Stimulated activated CD4-positive, alpha-beta T cell treated with anti-CD3 and anti-CD28 coated beads, TNF-alpha, amount 100 ng/mL, for 4 hours (primary cell): Measurements from ENCODE around the gene STX5.
A peak's percentile ranks its signal among the peaks of the same experiment; 100 is the strongest.
"Not testable (repeated sequence)": the region's sequence is repeated elsewhere in the genome, so short reads cannot be mapped to it uniquely, and the experiment has no call there.

Experiments
- DNase-seq, 3 experiments: peaks; one replicate each; pipeline ENCODE4 v3.0.0-alpha.2; 2020; ENCODE audit warnings: low read depth in 3 of 3

The STX5 gene

DNA sequence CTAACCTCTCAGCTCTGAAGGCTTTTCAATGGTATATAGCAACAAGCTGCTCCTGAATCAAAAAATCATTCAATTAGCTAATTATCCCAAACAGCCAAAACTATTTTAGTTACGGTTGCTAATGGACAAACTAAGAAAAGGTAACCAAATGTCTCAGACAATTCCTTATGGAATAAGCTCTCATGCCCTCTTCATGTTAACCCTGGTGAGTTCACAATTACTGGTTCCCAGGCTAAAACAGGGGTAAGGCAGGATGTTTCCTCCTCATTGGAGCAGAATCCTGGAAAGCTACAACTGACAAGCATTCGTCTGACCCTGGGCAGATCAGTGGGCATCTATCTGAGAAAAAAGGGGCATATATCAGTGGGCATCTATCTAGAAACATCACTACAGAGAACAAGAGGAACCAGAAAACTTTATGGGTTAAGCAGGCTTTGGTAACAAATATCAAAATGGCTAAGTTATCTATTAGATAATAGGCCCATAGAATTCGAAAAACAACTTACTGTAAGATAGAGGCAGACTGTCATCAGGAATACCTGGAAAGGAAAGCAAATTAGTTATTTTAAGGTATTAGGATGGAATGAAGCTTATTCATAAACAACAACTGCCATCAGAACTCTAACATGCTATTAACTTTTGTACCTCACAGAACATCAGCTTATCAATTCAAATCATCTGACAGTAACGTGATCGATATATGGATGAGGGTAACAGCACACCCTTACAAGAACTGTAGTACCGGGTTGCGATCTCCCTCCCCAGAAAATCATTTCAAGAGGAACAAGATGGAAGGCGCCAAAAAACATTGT lies 22.4 kb upstream of the STX5 start:
- no peak for DNase-seq

DNA sequence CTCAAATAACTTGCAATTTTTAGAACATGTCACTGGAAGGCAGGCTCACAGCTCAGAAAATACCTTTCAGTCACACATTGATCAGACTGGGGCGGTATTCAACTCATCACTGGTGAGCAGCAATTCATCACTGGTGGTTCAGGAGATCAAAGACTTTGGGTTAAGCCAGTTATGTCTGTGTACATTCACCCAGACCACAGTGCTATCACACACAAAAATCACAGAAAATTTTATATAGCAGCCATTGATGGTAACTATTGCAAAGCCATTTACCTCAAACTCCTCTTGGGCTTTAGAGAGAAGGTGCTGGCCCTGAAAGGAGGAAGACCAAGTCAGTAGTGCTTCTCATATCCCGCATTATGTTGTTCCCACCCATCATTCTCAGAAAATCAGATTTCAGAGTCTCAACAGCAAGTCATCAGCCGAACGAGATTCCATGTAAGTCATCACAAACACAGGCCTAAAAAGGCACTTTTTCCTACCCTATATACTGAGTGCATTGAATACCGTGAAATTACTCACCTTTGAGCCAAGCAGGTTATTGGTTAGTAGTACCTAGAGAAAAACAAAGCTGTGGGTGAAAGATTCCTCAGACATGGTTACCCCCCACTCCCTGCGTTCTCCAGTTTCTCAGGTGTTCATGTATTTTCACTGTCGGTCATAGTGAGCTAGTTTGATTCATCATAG lies 21.6 kb upstream of the STX5 start:
- DNase-seq: no peak

DNA sequence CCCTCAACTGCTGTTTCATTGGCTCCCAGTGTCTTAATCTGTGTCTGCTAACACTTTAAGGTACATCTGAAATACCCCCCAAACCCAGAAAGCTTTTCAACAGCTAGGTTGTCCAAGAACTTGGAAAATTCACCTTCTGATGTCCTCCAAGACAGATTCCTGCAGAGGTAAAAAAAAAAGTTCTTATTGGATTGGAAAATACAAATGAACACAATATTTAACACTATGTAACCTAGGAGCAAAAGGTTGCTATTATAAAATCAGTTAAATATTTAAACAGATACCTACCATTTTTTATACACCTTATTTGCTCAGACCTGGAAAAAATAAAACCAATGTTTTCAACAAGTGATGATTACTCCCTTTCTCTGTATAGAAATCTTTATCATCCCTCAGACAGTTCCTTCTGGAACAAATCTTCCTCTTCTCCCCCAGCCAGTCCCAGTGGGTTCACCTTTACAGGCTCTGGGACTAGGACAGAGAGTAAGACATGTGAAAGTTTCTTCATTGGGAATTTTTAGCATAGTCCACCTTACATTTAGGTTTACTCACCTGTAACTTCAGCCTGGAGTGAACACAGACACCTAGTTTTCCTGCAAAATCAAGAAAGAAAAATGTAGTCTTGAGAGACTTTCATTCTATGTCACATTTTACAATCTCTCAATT lies 20.8 kb upstream of the STX5 start:
- no peak for DNase-seq

DNA sequence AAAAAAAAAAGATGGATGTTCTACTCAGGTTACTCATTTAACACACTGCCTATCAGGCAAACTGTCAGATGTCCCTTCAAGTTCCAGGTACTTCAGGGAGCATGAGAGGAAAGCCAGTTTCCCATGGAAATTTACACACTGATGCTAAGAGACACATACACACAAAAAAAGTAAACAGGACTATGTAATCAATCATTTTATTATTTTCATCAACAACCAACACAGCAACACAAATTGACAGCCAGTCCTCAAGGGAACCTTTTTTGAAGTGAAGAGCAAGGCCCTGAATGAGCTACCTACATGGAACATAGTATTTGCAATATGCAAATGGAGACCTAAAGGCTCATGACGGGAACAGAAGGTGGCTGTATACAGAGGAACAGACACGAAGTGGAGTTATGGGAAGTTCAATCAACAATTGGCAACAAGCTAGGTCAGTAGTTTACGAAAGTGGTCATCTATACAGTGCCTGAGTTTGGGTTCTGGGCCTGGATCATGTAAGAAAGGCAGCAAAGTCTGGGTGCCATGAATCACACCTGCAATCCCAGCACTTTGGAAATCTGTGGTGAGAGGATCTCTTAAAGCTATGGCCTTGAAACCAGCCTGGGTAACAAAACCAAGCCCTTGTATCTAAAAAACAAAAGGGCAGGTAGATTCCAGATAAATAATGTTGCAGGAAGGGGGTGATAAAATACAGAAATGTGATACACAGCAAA lies 20.1 kb upstream of the STX5 start:
- no peak for DNase-seq

DNA sequence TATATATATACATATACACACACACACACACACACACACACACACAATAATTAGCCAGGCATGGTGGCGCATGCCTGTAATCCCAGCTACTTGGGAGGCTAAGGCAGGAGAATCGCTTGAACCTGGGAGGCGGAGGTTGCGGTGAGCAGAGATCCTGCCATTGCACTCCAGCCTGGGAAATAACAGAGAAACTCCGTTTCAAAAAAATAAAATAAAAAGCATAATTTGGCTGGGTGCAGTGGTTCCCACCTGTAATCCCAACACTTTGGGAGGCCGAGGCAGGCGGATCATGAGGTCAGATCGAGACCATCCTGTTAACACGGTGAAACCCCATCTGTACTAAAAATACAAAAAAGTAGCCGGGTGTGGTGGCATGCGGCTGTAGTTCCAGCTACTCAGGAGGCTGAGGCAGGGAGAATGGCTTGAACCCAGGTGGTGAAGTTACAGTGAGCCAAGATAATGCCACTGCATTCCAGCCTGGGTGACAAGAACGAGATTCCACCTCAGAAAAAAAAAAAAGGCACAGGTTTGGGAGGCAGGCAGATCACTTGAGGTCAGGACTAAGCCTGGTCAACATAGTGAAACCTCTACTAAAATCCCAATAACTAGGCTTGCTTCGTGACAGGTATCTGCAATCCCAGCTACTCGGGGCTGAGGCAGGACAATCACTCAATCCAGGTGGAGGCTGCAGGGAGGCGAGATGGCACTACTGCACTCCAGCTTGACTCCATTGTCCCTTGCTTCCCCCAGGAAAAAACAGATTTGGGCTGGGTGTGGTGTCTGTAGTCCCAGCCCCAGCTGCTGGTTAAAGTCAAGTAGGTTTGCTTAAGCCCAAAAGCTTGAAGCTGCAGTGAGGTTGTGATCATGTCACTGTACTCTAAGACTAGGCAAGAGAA lies 19.3 kb upstream of the STX5 start:
- no peak for DNase-seq

DNA sequence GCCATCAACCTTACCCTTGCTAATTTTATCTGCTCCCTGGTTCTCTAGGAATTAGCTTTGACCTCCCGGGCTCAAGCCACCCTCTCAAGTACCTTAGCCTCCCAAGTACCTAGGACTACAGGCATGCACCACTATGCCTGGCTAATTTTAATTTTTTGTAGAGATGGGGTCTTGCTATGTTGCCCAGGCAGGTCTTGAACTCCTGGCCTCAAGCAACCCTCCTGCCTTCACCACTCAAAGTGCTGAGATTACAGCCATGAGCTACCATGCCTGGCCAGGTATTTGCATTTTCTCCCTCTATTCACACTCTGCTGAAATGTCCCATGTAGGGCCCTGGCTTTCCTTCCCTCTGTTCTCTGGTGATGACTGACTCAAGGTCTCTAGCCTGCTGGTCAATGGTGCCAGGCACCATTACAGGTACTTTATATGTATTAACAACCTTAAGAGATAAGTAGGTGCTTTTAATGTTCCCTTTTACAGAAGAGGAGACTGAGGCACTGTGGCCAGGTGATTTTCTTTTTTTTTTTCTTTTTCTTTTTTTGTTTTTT lies 16.0 kb upstream of the STX5 start:
- no peak for DNase-seq

DNA sequence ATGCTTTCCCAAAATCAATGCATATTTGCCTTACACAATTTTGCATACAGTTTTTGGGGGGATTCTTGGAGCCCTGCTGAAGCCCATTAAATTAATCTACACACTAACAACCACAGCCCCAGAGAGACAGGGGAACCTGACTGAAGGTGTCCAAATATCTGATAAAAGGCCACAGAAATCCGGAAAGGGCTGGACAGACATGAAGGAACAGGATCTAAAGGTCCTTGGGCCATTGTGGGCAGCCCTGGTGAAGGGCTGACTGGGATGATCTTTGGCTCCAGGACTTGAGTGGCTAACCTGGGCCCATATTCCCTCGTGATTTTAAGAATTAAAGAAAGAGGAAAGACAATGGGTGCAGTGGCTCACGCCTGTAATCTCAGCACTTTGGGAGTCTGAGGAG lies 14.3 kb upstream of the STX5 start:
- DNase-seq: no peak

DNA sequence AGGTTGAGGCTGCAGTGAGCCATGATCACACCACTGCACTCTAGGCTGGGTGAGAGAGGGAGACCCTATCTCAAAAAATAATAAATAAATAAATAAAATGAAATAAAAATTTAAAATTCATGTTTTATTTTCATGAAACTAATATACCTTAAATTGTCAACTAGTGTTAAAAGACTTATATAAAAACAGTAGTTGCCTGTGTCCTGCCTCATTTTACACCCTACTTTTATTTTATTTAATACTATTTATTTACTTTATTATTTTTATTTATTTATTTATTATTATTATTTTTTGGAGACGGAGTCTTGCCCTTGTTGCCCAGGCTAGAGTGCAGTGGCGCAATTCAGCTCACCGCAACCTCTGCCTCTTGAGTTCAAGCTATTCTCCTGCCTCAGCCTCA lies 12.3 kb upstream of the STX5 start:
- no peak for DNase-seq

DNA sequence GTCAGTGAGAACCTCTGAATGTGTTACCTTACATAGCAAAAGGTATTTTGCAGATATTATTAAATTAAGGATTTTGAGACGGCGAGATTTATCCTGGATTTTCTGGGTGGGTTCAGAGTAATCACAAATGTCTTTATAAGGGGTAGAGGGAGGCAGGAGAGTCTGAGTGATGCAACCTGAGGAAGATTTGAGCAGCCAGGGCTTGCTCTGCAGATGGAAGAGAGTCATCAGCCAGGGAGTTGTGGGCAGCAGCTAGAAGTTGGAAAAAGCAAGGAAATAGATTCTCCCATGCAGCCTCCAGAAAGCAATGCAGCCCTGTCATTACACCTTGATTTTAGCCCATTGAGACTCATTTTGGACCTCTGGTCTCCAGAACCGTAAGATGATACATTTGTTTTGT lies 11.6 kb upstream of the STX5 start:
- no peak for DNase-seq

DNA sequence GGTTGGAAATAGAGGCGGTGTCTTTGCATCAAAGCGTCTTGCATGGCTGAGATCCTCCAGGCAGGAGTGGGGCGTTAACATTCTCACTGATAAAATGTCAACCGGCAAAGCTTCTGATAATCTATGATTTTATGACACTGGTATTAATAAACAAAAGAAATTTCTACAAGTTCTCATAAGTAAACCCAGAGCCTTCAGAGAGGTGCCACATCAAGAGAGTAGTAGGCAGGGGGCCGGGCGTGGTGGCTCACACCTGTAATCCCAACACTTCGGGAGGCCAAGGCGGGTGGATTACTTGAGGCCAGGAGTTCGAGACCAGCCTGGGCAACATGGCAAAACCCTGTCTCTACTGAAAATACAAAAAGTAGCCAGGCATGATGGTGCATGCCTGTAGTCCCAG lies 11.0 kb upstream of the STX5 start:
- DNase-seq: not testable (repeated sequence)

DNA sequence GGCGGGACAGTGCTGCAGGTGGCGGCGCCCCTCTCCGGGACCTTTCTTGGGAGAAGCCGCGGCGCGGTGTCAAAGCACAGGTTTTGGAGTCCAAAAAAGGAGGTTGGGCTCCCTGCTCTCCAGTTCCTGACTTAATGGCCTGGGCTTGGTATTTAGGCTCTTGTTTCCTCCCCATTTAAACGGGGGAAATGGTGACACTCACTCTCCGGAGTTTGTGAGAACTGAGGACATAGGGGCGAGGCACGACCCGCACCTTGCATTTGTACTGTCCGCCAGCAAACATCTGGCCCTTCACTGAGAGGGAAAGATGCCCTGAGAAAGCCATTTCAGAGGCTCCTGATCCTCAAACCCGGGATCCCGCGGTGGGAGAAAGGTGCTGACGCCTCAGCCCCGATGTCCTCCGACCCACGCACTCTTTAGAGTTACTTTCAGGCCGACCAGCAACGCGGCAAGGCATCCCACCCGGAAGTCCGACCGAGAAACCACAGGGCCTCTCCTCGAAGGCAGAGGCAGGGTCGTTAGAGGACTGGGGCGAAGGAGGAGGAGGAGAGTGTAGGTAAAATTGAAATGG lies 10.4 kb upstream of the STX5 start:
- DNase-seq: peak in 2 of 3 experiments; percentile 18 to 51

DNA sequence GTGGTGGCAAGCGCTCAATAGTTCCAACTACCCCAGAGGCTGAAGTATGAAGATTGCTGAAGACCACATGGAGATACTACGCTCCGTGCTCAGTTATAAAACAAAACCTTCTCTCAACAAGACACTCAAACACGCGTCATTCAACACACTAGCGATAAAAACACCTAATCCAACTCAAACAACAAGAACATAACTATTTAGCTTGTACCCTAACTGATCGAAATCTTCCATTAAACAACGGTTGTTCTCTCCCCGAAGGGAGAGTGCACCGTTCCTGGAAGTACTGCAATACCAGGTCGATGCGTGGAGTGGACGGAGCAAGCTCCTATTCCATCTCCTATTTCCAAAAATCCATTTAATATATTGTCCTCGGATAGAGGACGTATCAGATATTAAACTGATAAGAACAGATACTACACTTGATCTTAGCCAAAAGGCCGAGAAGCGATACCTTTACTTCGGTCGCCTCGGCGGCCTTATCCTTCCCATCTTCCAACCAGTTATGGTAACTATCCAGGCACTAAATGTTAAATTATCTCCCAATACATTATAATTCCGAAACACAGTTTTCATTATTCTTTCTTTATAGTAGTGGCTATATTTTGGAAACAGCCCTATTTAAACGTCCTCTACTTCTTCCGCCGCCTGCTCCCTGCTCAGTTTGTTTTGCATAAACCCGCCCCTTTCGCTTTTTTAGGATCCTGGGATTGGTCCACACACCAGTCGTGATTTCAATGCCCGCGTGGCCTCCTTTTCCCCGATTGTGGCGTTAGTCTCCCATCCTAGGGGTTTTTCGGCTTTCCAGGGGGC lies 9.7 kb upstream of the STX5 start:
- peak; percentile 58 to 71 (median 61) for DNase-seq

DNA sequence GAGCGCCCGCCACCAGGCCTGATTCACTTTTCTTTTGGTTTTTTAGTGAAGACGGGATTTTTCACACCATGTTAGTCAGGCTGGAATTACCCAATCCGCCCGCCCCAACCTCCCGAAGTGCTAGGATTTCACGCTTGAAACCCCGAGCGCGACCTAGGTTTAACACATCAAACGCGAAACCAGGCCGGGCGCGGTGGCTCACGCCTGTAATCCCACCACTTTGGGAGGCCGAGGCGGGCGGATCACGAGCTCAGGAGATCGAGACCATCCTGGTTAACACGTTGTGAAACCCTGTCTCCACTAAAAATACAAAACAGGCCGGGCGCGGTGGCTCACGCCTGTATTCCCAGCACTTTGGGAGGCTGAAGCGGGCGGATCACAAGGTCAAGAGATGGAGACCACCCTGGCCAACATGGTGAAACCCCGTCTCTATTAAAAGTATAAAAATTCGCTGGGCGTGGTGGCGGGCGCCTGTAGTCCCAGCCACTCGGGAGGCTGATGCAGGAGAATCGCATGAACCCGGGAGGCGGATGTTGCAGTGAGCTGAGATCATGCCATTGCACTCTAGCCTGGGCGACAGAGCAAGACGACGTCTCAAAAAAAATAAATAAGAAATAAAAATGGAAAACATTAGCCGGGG lies 9.0 kb upstream of the STX5 start:
- peak; percentile 49 to 66 (median 55) for DNase-seq

DNA sequence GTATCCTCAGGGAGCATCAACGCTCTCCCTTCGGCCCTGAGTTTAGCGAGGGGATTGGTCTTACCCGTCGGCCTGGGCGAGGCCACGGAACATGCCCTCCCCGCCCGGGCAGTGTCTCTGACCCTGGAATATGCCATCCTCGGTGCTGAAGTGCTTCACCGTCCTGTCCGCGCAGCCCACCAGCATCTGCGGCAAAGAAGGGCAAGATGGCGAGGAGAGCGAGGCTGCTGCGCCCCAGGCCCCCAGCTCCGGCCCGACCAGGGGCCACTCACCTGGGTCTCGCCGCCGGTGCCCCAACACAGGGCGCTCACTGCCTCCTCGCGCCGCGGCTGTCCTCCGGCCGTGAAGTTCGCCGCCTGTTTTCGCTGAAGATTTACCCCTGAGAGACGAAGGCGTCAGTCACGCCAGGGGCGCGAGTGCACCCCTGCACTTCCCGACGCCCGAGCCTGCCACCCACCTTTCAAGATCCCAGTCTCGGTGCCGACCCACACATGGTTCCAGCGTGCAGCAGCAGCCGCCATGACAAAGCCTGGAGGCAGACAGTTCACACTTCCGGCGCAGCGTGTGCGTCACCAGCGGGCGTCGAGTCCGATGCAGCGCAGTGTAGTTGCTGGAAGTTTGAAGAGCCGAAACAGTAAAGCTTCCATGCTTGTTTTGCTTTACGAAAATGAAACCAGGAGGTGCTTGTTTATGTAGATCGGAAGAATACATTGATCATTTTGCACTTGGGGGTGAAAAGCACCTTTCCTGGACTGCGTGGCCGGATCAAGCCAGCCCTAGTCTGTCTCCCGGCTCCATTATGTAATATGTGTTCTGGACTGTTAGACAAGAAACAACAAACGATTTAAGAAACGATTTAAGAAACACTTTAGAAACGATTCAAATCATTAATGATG lies 7.4 kb upstream of the STX5 start, which contains the start of gene WDR74:
Gene WDR74 (minus strand): TSS at position 541 of the 896 bp plus-strand sequence. CDS start 20 bp downstream, at position 521.
- DNase-seq: peak; percentile 68 to 87 (median 82)

DNA sequence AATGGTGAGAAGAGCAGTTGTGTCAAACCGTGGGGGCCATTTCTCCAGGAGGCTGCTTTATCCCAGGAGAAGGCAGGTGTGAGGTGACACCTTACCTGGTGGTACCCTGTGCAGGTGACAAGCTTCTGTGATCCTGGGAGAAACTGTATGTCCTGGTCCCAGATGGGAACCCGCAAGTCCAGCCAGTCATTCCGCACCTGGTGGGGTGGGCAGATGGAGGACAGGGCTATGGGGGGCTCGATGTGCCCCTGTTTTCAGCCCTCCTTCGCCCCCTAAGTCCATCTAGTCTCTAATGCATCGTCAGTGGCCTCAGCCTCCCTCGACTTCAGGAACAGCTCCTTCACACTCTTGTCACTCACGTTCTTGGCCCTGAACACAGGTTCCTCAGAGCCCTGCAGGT lies 3.5 kb upstream of the STX5 start:
- DNase-seq: no peak

DNA sequence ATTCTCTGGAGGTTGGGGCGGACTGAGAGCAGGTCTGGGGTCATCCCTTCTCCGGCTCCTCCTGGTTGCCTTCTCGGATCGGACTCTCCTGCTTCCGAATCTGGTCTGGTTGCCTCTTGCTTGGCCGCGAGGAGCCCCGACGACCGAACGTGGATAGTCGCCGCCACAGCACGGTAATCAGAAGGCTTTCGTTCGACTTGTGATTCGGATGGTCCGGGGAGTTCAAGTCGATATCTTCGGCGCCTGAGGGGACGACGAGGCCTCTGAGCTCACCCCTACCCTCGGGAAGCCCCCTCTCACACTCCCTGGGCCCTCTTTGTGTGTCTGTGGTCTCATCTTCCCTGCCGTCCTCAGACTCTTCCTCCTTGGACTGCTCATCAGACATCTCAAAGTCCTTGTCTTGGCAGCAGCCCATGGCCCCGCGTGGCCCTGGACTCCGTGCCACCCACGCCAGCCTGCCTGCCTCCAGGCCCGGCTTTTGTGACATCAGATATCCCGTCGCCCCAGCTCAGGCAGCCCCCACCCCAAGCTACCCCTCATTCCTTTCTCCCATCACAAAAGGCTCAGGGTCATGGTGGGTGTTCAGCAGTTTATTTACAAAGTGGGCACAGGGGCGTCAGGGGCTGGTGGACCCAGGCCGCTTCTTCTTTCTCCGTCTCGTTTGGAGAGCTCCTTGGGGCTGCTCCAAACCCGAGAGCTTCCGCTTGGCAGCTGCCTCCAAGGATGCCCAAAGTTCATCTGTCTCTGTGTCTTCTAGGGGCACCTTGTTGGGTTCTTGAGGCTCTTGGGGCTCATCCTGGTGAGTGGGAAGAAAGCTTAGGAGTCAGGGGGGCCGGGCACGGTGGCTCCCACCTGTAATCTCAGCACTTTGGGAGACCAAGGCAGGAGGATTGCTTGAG lies 734 bp upstream of the STX5 start, which contains the start of gene TEX54:
Gene TEX54 (minus strand): TSS at position 506 of the 899 bp plus-strand sequence.
- no peak for DNase-seq
